H9 (cell line): ENCODE data around the gene SMIM28. TPM values are rescaled to one million over a fixed set of nuclear protein-coding genes. Genes with fewer than 3 reads are reported as not detected.

Experiments
- DNase-seq: peaks from one replicate; pipeline ENCODE4 v3.0.0-alpha.2; 2017
- H2AFZ ChIP-seq: one replicate; pipeline ENCODE4 v1.6.1; 2013; ENCODE audit warnings: mild to moderate bottlenecking, low read length, control low read depth, moderate library complexity
- H2AK5ac ChIP-seq: 2 replicates; pipeline ENCODE4 v1.6.1; 2013; ENCODE audit warnings: low read length, control low read depth, mixed read lengths; ENCODE audit not compliant: insufficient read length
- H2BK120ac ChIP-seq: one replicate; pipeline ENCODE4 v1.6.1; 2013; ENCODE audit warnings: low read depth, mild to moderate bottlenecking, low read length, control low read depth, inconsistent platforms; ENCODE audit not compliant: poor library complexity, severe bottlenecking
- H2BK12ac ChIP-seq: 2 replicates; pipeline ENCODE4 v1.6.1; 2013; ENCODE audit warnings: low read length, control low read depth, mixed read lengths, low read depth; ENCODE audit not compliant: insufficient read length
- H2BK15ac ChIP-seq: 2 replicates; pipeline ENCODE4 v1.6.1; 2013; ENCODE audit warnings: low read depth, low read length, control low read depth
- H2BK20ac ChIP-seq: one replicate; pipeline ENCODE4 v1.6.1; 2013; ENCODE audit warnings: low read depth, mild to moderate bottlenecking, low read length, control low read depth, inconsistent platforms; ENCODE audit not compliant: poor library complexity, severe bottlenecking
- H2BK5ac ChIP-seq: 2 replicates; pipeline ENCODE4 v1.6.1; 2013; ENCODE audit warnings: low read length, control low read depth, mixed read lengths; ENCODE audit not compliant: insufficient read length
- H3K14ac ChIP-seq: 2 replicates; pipeline ENCODE4 v1.6.1; 2013; ENCODE audit warnings: low read length, control low read depth; ENCODE audit not compliant: insufficient read depth
- H3K18ac ChIP-seq: 2 replicates; pipeline ENCODE4 v1.6.1; 2013; ENCODE audit warnings: low read depth, mild to moderate bottlenecking, mixed read lengths, low read length, control low read depth; ENCODE audit not compliant: insufficient read length
- H3K23ac ChIP-seq: 2 replicates; pipeline ENCODE4 v1.6.1; 2013; ENCODE audit warnings: low read length, control low read depth, mixed read lengths, low read depth; ENCODE audit not compliant: insufficient read length
- H3K23me2 ChIP-seq: 2 replicates; pipeline ENCODE4 v1.6.1; 2013; ENCODE audit warnings: low read depth, mild to moderate bottlenecking, mixed read lengths, low read length, control low read depth; ENCODE audit not compliant: insufficient read length, poor library complexity, severe bottlenecking
- H3K27ac ChIP-seq: 2 replicates; pipeline ENCODE4 v1.5.1; 2013; ENCODE audit warnings: low read length, control low read depth, mixed read lengths, low read depth; ENCODE audit not compliant: insufficient read length
- H3K27me3 ChIP-seq: 2 replicates; pipeline ENCODE4 v1.6.1; 2013; ENCODE audit warnings: low read length, control low read depth, inconsistent platforms; ENCODE audit not compliant: insufficient read depth
- H3K4ac ChIP-seq: 2 replicates; pipeline ENCODE4 v1.6.1; 2013; ENCODE audit warnings: low read depth, mild to moderate bottlenecking, control low read depth, inconsistent platforms, low read length, moderate library complexity
- H3K4me1 ChIP-seq: 2 replicates; pipeline ENCODE4 v1.6.1; 2013; ENCODE audit warnings: low read length, control low read depth, inconsistent platforms; ENCODE audit not compliant: insufficient read depth
- H3K4me2 ChIP-seq: 2 replicates; pipeline ENCODE4 v1.6.1; 2013; ENCODE audit warnings: low read length, control low read depth, mixed read lengths; ENCODE audit not compliant: insufficient read length, insufficient read depth
- H3K56ac ChIP-seq: 2 replicates; pipeline ENCODE4 v1.6.1; 2013; ENCODE audit warnings: low read depth, mild to moderate bottlenecking, mixed read lengths, low read length, control low read depth; ENCODE audit not compliant: insufficient read length
- H3K79me1 ChIP-seq: 2 replicates; pipeline ENCODE4 v1.6.1; 2013; ENCODE audit warnings: low read depth, mild to moderate bottlenecking, moderate library complexity, low read length, control low read depth, inconsistent platforms; ENCODE audit not compliant: insufficient read depth, poor library complexity, severe bottlenecking
- H3K79me2 ChIP-seq: 2 replicates; pipeline ENCODE4 v1.6.1; 2013; ENCODE audit warnings: low read length, control low read depth, inconsistent platforms; ENCODE audit not compliant: insufficient read depth
- H3K9ac ChIP-seq: 2 replicates; pipeline ENCODE4 v1.6.1; 2013; ENCODE audit warnings: low read length, control low read depth, mixed read lengths; ENCODE audit not compliant: insufficient read length; ENCODE audit errors: extremely low read depth
- H3K9me3 ChIP-seq: one replicate; pipeline ENCODE4 v1.6.1; 2013; ENCODE audit warnings: low read depth, low read length, inconsistent platforms; ENCODE audit not compliant: control insufficient read depth
- H3T11ph ChIP-seq: one replicate; pipeline ENCODE4 v1.6.1; 2013; ENCODE audit warnings: mild to moderate bottlenecking, low read length, control low read depth, inconsistent platforms
- H4K20me1 ChIP-seq: one replicate; pipeline ENCODE4 v1.6.1; 2013; ENCODE audit not compliant: control insufficient read depth, insufficient read length, insufficient read depth
- H4K5ac ChIP-seq: 2 replicates; pipeline ENCODE4 v1.6.1; 2013; ENCODE audit warnings: low read depth, mild to moderate bottlenecking, mixed read lengths, low read length, control low read depth; ENCODE audit not compliant: insufficient read length
- H4K8ac ChIP-seq: replicated peaks from 2 replicates; pipeline ENCODE4 v1.6.1; 2013; ENCODE audit warnings: low read length, control low read depth, mixed read lengths, low read depth; ENCODE audit not compliant: insufficient read length
- H4K91ac ChIP-seq: 2 replicates; pipeline ENCODE4 v1.6.1; 2013; ENCODE audit warnings: low read depth, mild to moderate bottlenecking, moderate library complexity, mixed read lengths, low read length, control low read depth; ENCODE audit not compliant: insufficient read length
- H3K27ac Mint-ChIP-seq, 3 experiments: 2 replicates in 2 of 3; 3 replicates in 1 of 3; pipeline ENCODE4 v1.8.0; 2020 to 2021; ENCODE audit warnings: mixed read lengths in 3 of 3, mild to moderate bottlenecking in 1 of 3, moderate library complexity in 1 of 3
- H3K27me3 Mint-ChIP-seq: 2 replicates; pipeline ENCODE4 v1.8.0; 2021; ENCODE audit warnings: low read depth, mild to moderate bottlenecking, moderate library complexity, mixed read lengths
- H3K36me3 Mint-ChIP-seq, 3 experiments: 2 replicates in 2 of 3; 3 replicates in 1 of 3; pipeline ENCODE4 v1.8.0; 2020 to 2021; ENCODE audit warnings: low read depth in 3 of 3, mixed read lengths in 3 of 3; ENCODE audit not compliant: insufficient read depth in 1 of 3
- H3K4me1 Mint-ChIP-seq, 2 experiments: 2 replicates each; pipeline ENCODE4 v1.8.0; 2020; ENCODE audit warnings: mixed read lengths in 2 of 2
- H3K4me3 Mint-ChIP-seq, 2 experiments: 2 replicates in 1 of 2; 3 replicates in 1 of 2; pipeline ENCODE4 v1.8.0; 2020 to 2021; ENCODE audit warnings: mild to moderate bottlenecking in 2 of 2, mixed read lengths in 2 of 2, moderate library complexity in 1 of 2
- H3K9me3 Mint-ChIP-seq, 2 experiments: 2 replicates in 1 of 2; 3 replicates in 1 of 2; pipeline ENCODE4 v1.8.0; 2020; ENCODE audit warnings: mild to moderate bottlenecking in 2 of 2, mixed read lengths in 2 of 2, moderate library complexity in 1 of 2
- WGBS: extraction: QIAGEN DNeasy Blood & Tissue Kit; methylation state at CpG from one replicate; pipeline ENCODE4 v1.1.7; 2013; ENCODE audit warnings: missing lambda C conversion rate, low lambda C conversion rate, mixed read lengths; ENCODE audit not compliant: insufficient read length; ENCODE audit errors: extremely low coverage; 5-methylcytosine and 5-hydroxymethylcytosine counted together
- total RNA-seq: library from RNA; stranded (reverse); gene quantifications from 2 replicates; pipeline ENCODE4 v1.2.1, GENCODE V29; 2021
- TF ChIP-seq, protein P1 (sequence below): fragments of 200-600 bp; sonication (generic); conservative IDR thresholded peaks from 3 replicates; pipeline ENCODE4 v1.8.0; 2021; ENCODE audit warnings: antibody characterized with exemption, mild to moderate bottlenecking

The SMIM28 gene
- total RNA-seq, 1 experiment from 2014 or later, result not detected

GRCh38 chr6:138334963-138335362 lies 42.7 kb upstream of the SMIM28 start:
- H2BK5ac ChIP-seq, result no peak overlapping the region
- Mint-ChIP-seq H3K4me1 (peaks cover 37 to 38% of the 10 kb centered on the region in 2 experiments), H3K27me3 (no peaks in the 10 kb centered on the region), H3K4me3 (no peak overlapping the region), H3K36me3 (peaks cover 12 to 32% (median 23%) of the 10 kb centered on the region in 3 experiments), H3K9me3 (no peaks in the 10 kb centered on the region), H3K27ac (no peak overlapping the region)
- H3K27ac ChIP-seq, result no peak overlapping the region
- H3K23ac ChIP-seq, result no peak overlapping the region
- H2BK20ac ChIP-seq, result no peak overlapping the region
- H3T11ph ChIP-seq, result no peak overlapping the region
- no peak overlapping the region for H3K4me2 ChIP-seq
- H3K4ac ChIP-seq, result no peak overlapping the region
- H3K9ac ChIP-seq, result no peak overlapping the region
- H3K18ac ChIP-seq, result no peak overlapping the region
- H4K8ac ChIP-seq, result no peak overlapping the region
- H3K56ac ChIP-seq, result no peak overlapping the region
- H4K20me1 ChIP-seq, result no peaks in the 10 kb centered on the region
- no peaks in the 10 kb centered on the region for H3K23me2 ChIP-seq
- no peaks in the 10 kb centered on the region for H3K79me1 ChIP-seq
- H2AK5ac ChIP-seq, result no peak overlapping the region
- no peak overlapping the region for H4K5ac ChIP-seq
- no peak for DNase-seq
- no peak overlapping the region for H4K91ac ChIP-seq
- no peaks in the 10 kb centered on the region; the same call in 1 of the 2 replicates for H3K4me1 ChIP-seq
- H2AFZ ChIP-seq, result no peak overlapping the region
- 0 out of 2 replicates have a peak, but pooled peaks cover 2% of the 10 kb centered on the region for H3K79me2 ChIP-seq
- no peak overlapping the region for H2BK120ac ChIP-seq
- no peak overlapping the region for H3K14ac ChIP-seq
- no peaks in the 10 kb centered on the region for H3K27me3 ChIP-seq
- no peak overlapping the region for H2BK12ac ChIP-seq
- H3K9me3 ChIP-seq, result no peaks in the 10 kb centered on the region
- TF ChIP-seq, protein P1, sequence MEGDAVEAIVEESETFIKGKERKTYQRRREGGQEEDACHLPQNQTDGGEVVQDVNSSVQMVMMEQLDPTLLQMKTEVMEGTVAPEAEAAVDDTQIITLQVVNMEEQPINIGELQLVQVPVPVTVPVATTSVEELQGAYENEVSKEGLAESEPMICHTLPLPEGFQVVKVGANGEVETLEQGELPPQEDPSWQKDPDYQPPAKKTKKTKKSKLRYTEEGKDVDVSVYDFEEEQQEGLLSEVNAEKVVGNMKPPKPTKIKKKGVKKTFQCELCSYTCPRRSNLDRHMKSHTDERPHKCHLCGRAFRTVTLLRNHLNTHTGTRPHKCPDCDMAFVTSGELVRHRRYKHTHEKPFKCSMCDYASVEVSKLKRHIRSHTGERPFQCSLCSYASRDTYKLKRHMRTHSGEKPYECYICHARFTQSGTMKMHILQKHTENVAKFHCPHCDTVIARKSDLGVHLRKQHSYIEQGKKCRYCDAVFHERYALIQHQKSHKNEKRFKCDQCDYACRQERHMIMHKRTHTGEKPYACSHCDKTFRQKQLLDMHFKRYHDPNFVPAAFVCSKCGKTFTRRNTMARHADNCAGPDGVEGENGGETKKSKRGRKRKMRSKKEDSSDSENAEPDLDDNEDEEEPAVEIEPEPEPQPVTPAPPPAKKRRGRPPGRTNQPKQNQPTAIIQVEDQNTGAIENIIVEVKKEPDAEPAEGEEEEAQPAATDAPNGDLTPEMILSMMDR, result no peak
- no CpG with 5 or more reads among the region's 14 CpGs for WGBS
- no peak overlapping the region; the same call in 1 of the 2 replicates for H2BK15ac ChIP-seq
